Gastroesophageal sphincter (tissue), 4 donors: Measurements from ENCODE around the gene ZIC1. TPM values are rescaled to one million over a fixed set of nuclear protein-coding genes. Genes with fewer than 3 reads are reported as not detected.

ENCODE experiments used
- ATAC-seq: fragments of 150-250 bp; one replicate; pipeline ENCODE4 v1.9.1; 2016; ENCODE audit warnings: mild to moderate bottlenecking, moderate library complexity
- H3K27ac ChIP-seq, 4 donors: fragments of 200-600 bp; sonication (generic) in 3 of 4; 1 replicate in 3 of 4; 2 replicates in 1 of 4; pipeline ENCODE4 v1.5.1; 2016 to 2019
- H3K27me3 ChIP-seq: fragments of 200-600 bp; sonication (generic); one replicate; pipeline ENCODE4 v1.5.1; 2019
- H3K36me3 ChIP-seq, 2 donors: fragments of 200-600 bp; sonication (generic); one replicate each; pipeline ENCODE4 v1.5.1; 2019; ENCODE audit warnings: control low read depth in 1 of 2
- H3K4me1 ChIP-seq, 3 donors: fragments of 200-600 bp; sonication (generic); 1 replicate in 2 of 3; 2 replicates in 1 of 3; pipeline ENCODE4 v1.5.1; 2016 to 2019; ENCODE audit warnings: control low read depth in 2 of 3
- H3K4me3 ChIP-seq, 2 donors: fragments of 200-600 bp; sonication (generic); one replicate each; pipeline ENCODE4 v1.5.1; 2019; ENCODE audit warnings: mild to moderate bottlenecking in 1 of 2, moderate library complexity in 1 of 2
- H3K9me3 ChIP-seq, 3 donors: fragments of 200-600 bp; sonication (generic); one replicate each; pipeline ENCODE4 v1.5.1; 2017 to 2019; ENCODE audit warnings: control low read depth in 2 of 3
- EP300 ChIP-seq: sonication (generic); formaldehyde crosslinking; IDR thresholded peaks from one replicate; pipeline ENCODE4 v1.6.1; 2017; ENCODE audit warnings: antibody characterized with exemption, mild to moderate bottlenecking
- POLR2A ChIP-seq, 2 donors: fragments of 450-650 bp; IDR thresholded peaks; one replicate each; pipeline ENCODE4 v1.6.1; 2017; ENCODE audit warnings: antibody characterized with exemption in 2 of 2, mild to moderate bottlenecking in 2 of 2, moderate library complexity in 1 of 2
- POLR2AphosphoS5 ChIP-seq: sonication (generic); formaldehyde crosslinking; IDR thresholded peaks from one replicate; pipeline ENCODE4 v1.6.1; 2017; ENCODE audit warnings: antibody characterized with exemption
- WGBS, 2 donors: methylation state at CpG; one replicate each; pipeline ENCODE4 v1.1.5; 2018; ENCODE audit warnings: low coverage in 1 of 2; 5-methylcytosine and 5-hydroxymethylcytosine counted together
- total RNA-seq, 4 donors: library from RNA; depleted of rRNA; stranded (reverse); fragments of >200 nt; gene quantifications; one replicate each; pipeline ENCODE4 v1.1.0, GENCODE V29; 2016
- TF ChIP-seq, protein P1 (sequence below), 4 experiments: fragments of 200-600 bp in 2 of 4; fragments of 450-650 bp in 2 of 4; sonication (generic) in 1 of 4; IDR thresholded peaks; one replicate each; pipeline ENCODE4 v1.5.1; 2017 to 2019; ENCODE audit warnings: antibody characterized with exemption in 4 of 4, mild to moderate bottlenecking in 2 of 4, moderate library complexity in 2 of 4

Gene ZIC1
- total RNA-seq, 4 donors from 2014 or later: 0.08 to 0.27 TPM; not detected in 2

DNA sequence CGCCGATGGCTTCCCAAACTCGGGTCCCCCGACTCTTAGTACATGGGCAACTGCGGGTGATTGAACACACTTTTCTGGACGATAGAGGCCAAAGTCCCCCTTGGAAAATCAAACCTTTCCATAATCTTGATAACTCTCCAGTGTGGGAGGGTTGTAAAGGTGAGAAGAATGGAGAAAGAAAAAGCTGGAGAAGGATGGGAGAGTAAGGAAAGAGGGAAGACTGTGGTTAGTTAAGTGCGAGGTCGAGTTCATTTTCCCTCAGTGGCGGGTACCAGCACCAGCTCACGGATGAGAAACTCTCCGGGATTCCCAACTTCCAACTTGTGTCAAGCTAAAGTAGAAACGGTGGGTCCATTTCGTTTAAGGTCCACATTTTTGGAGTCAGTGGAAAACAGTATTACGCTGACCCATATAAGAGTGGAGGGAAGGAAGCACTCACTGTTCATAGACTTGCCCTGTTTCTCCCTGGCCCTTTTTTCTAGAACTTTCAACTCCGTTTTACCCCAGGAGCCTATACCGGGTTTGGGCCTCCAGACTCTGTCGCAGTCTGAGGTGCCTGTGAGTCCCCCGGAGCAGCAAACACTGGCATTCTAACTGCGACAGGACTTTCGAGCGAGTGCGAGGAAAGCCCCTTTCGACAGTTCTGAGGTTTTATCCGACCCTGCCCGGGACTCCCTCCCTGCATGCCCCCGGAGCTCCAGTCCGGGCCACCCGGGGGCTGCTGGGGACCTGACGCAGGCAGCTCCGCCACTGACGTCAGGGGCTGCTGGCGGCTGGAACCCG is 14.8 kb downstream of the ZIC1 start:
- H3K27ac ChIP-seq: no peak overlapping the region

DNA sequence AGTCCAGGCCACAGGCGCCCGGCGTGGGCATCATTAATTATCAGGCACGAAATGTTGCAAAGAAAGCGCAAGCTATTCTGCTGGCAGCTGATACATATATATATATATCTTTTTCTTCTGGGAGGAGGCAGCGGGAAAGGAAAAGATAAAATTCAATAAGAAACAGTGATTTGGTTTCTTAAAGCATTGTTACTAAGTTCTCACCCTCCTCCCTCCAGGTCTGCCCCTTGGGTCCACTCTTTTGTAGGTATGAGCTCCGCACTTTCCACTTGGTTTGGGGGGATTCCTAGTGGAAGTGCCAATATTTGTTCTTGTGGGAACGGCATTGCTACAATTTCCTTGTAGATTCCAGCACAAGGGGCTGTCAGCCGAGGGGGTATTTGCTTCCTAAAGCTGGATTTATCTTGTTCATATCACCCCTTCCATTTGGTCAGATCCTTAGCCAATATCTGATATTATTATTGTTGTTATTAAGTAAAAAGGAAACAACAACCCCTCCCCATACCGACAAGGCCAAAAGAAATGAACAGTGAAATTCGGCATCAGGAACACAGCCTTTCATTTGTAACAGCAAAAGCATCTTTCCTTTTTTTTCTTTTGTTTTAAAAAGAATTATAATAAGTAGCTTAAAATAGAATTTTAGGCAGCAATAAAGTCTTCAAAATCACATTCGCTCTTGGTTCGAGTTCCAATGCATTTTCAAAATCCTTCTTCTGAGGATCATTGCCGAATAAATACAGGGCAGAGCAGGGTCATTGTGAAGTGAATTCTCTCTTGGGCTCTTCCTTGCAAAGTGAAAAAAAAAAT is 15.6 kb downstream of the ZIC1 start:
- Histone ChIP-seq H3K9me3 (peaks cover 0 to 5% (median 0%) of the 10 kb centered on the region in 3 donors), H3K27me3 (peaks cover 96% of the 10 kb centered on the region), H3K4me1 (peaks cover 0 to 37% (median 8%) of the 10 kb centered on the region in 3 donors), H3K36me3 (no peaks in the 10 kb centered on the region), H3K4me3 (no peak overlapping the region), H3K27ac (no peak overlapping the region)
- ATAC-seq: no peak
- TF ChIP-seq POLR2AphosphoS5: no peak
- 12 to 14% methylated on average over 10 to 13 of the region's 14 CpGs for WGBS, 2 donors

More for the DNA sequence above, 14.8 kb downstream of the ZIC1 start:
- peak; percentile 8 for ATAC-seq
- H3K36me3 ChIP-seq: no peaks in the 10 kb centered on the region
- H3K27me3 ChIP-seq: peaks cover 98% of the 10 kb centered on the region
- H3K4me1 ChIP-seq: peaks cover 0 to 44% (median 16%) of the 10 kb centered on the region in 3 donors
- TF ChIP-seq, protein P1, sequence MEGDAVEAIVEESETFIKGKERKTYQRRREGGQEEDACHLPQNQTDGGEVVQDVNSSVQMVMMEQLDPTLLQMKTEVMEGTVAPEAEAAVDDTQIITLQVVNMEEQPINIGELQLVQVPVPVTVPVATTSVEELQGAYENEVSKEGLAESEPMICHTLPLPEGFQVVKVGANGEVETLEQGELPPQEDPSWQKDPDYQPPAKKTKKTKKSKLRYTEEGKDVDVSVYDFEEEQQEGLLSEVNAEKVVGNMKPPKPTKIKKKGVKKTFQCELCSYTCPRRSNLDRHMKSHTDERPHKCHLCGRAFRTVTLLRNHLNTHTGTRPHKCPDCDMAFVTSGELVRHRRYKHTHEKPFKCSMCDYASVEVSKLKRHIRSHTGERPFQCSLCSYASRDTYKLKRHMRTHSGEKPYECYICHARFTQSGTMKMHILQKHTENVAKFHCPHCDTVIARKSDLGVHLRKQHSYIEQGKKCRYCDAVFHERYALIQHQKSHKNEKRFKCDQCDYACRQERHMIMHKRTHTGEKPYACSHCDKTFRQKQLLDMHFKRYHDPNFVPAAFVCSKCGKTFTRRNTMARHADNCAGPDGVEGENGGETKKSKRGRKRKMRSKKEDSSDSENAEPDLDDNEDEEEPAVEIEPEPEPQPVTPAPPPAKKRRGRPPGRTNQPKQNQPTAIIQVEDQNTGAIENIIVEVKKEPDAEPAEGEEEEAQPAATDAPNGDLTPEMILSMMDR (IDR thresholded peaks at IDR 0.05): no peak
- TF ChIP-seq POLR2AphosphoS5 (no peak), EP300 (no peak), POLR2A (IDR thresholded peaks at IDR 0.05) (no peak)
- peaks cover 0 to 5% (median 0%) of the 10 kb centered on the region in 3 donors for H3K9me3 ChIP-seq
- H3K4me3 ChIP-seq: no peak overlapping the region
- WGBS, 2 donors: 6 to 13% methylated on average over 7 to 15 of the region's 33 CpGs

DNA sequence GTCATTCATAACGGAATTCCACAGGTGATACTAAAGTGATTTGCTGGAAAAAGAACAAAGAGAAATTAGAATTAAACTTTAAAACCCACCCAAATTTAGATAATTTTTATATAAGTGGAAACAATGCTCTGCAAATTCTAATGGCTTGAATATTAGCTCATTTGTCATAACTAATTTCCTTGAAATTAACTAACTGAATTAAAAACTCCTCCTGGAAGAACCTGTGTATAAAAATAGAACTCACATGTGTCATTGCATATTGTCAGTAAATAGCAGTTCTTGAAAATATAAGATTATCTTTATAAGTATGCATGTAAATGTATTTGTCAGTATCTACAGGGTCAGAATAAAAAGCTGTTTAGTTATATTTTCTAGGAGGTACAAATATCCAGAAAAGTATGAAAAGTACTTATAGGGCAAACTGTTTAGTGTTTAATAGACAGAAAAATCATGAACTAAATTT is 16.3 kb downstream of the ZIC1 start:
- TF ChIP-seq POLR2AphosphoS5: no peak
- TF ChIP-seq EP300: no peak
- TF ChIP-seq, protein P1 (IDR thresholded peaks at IDR 0.05): no peak
- no peak for TF ChIP-seq POLR2A (IDR thresholded peaks at IDR 0.05)
- H3K4me3 ChIP-seq: no peak overlapping the region
- H3K27me3 ChIP-seq: peaks cover 94% of the 10 kb centered on the region
- H3K4me1 ChIP-seq: peaks cover 0 to 35% (median 7%) of the 10 kb centered on the region in 3 donors
- ATAC-seq: no peak
- no peaks in the 10 kb centered on the region for H3K36me3 ChIP-seq
- peaks cover 0 to 5% (median 0%) of the 10 kb centered on the region in 3 donors for H3K9me3 ChIP-seq
- no peak overlapping the region for H3K27ac ChIP-seq
- 22 to 33% methylated on average over 1 of the region's 1 CpG for WGBS, 2 donors

DNA sequence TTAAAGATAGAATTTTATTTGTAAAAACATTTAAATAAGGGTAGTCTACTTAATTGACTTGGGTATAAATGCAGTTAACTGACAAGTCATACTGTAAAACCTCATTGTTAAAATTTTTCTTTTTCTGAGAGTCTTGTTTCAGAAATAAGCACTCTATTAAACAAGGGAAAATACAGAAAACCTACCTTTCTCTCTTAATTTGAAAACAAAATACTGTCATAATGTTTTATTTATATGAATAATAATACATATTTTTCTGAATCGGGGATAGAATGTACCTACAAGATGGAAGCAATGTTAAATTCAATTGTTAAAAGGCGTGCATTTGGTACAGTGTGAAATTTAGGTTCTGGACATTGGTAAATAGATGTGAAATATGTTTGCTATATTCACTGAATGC is 17.8 kb downstream of the ZIC1 start:
- H3K36me3 ChIP-seq: no peaks in the 10 kb centered on the region
- H3K27me3 ChIP-seq: peaks cover 94% of the 10 kb centered on the region
- H3K27ac ChIP-seq: no peak overlapping the region
- H3K9me3 ChIP-seq: peaks cover 0 to 5% (median 0%) of the 10 kb centered on the region in 3 donors
- H3K4me3 ChIP-seq: no peak overlapping the region
- WGBS, 2 donors: 87 to 100% methylated on average over 2 of the region's 2 CpGs
- H3K4me1 ChIP-seq: peaks cover 0 to 20% (median 0%) of the 10 kb centered on the region in 3 donors
- ATAC-seq: no peak
- no peak for TF ChIP-seq EP300
- TF ChIP-seq, protein P1 (IDR thresholded peaks at IDR 0.05): no peak
- no peak for TF ChIP-seq POLR2AphosphoS5
- no peak for TF ChIP-seq POLR2A (IDR thresholded peaks at IDR 0.05)

DNA sequence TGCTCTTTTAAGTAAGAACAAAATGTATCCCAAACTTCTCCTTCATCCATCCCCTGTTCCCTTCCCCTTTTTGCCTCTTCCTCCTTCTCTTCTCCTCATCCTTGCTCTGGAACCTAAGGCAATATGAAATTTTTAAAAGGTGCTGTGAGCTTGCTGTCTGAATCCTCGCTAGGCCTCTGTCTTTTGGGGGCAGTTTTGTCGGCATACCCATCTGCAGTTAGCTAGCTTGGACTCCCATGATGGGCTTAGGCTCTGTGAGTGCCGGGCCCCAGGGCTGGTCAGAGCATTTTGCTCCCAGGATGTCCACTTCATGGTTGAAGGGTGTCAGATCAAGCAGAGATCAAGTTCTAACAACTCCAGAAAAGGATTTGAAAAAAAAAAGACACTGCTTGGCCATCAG is 18.6 kb downstream of the ZIC1 start:
- Histone ChIP-seq H3K27ac (no peak overlapping the region), H3K36me3 (no peaks in the 10 kb centered on the region), H3K4me1 (peaks cover 0 to 20% (median 0%) of the 10 kb centered on the region in 3 donors), H3K9me3 (peaks cover 0 to 5% (median 0%) of the 10 kb centered on the region in 3 donors), H3K4me3 (no peak overlapping the region), H3K27me3 (peaks cover 94% of the 10 kb centered on the region)
- TF ChIP-seq EP300: no peak
- TF ChIP-seq, protein P1 (IDR thresholded peaks at IDR 0.05): no peak
- no peak for TF ChIP-seq POLR2A (IDR thresholded peaks at IDR 0.05)
- TF ChIP-seq POLR2AphosphoS5: no peak
- WGBS, 2 donors: 46 to 89% methylated on average over 1 to 2 of the region's 3 CpGs
- no peak for ATAC-seq
